GM23338 (cell line): ENCODE data around the gene NUB1. TPM values are rescaled to one million over a fixed set of nuclear protein-coding genes. Genes with fewer than 3 reads are reported as not detected.

Experiments used
- ATAC-seq: fragments of 200-7000 bp; cut with Tn5 transposase; 3 replicates; pipeline ENCODE4 v1.9.1; 2020
- DNase-seq: peaks from one replicate; pipeline ENCODE4 v3.0.0-alpha.2; 2015; ENCODE audit warnings: low spot score
- H2AFZ ChIP-seq: fragments of 200-600 bp; sonication (generic); 2 replicates; pipeline ENCODE4 v1.8.0; 2016; ENCODE audit warnings: antibody characterized with exemption, mild to moderate bottlenecking, moderate library complexity
- H3F3A ChIP-seq: fragments of 200-600 bp; sonication (generic); replicated peaks from 2 replicates; pipeline ENCODE4 v1.8.0; 2017; ENCODE audit warnings: antibody characterized with exemption, mixed run types, low read depth
- H3K27ac ChIP-seq: fragments of 200-600 bp; sonication (generic); 2 replicates; pipeline ENCODE4 v1.6.1; 2016; ENCODE audit warnings: low read depth
- H3K27me3 ChIP-seq: fragments of 200-600 bp; sonication (generic); 2 replicates; pipeline ENCODE4 v1.8.0; 2016; ENCODE audit warnings: mild to moderate bottlenecking, mixed run types, moderate library complexity; ENCODE audit not compliant: insufficient read depth
- H3K36me3 ChIP-seq: fragments of 200-600 bp; sonication (generic); 2 replicates; pipeline ENCODE4 v1.8.0; 2016; ENCODE audit warnings: mild to moderate bottlenecking; ENCODE audit not compliant: insufficient read depth
- H3K4me1 ChIP-seq: fragments of 200-600 bp; sonication (generic); 2 replicates; pipeline ENCODE4 v1.8.0; 2016; ENCODE audit warnings: mild to moderate bottlenecking, moderate library complexity; ENCODE audit not compliant: insufficient read depth
- H3K4me2 ChIP-seq: fragments of 200-600 bp; sonication (generic); 2 replicates; pipeline ENCODE4 v1.7.1; 2017; ENCODE audit warnings: mixed run types
- H3K4me3 ChIP-seq: fragments of 200-600 bp; sonication (generic); 2 replicates; pipeline ENCODE4 v1.6.1; 2016; ENCODE audit warnings: mixed run types
- H3K79me2 ChIP-seq: fragments of 200-600 bp; sonication (generic); replicated peaks from 2 replicates; pipeline ENCODE4 v1.8.0; 2017; ENCODE audit warnings: mild to moderate bottlenecking; ENCODE audit not compliant: insufficient read depth
- H3K9me2 ChIP-seq: fragments of 200-600 bp; sonication (generic); 2 replicates; pipeline ENCODE4 v1.8.0; 2017; ENCODE audit not compliant: insufficient read depth
- H4K20me1 ChIP-seq: fragments of 200-600 bp; sonication (generic); replicated peaks from 2 replicates; pipeline ENCODE4 v1.8.0; 2017; ENCODE audit warnings: mild to moderate bottlenecking; ENCODE audit not compliant: insufficient read depth
- H3K27ac Mint-ChIP-seq: 2 replicates; pipeline ENCODE4 v1.8.0; 2020; ENCODE audit warnings: inconsistent platforms, mild to moderate bottlenecking, moderate library complexity, mixed read lengths
- H3K27me3 Mint-ChIP-seq: 3 replicates; pipeline ENCODE4 v1.8.0; 2022; ENCODE audit warnings: low read depth, mild to moderate bottlenecking, moderate library complexity, mixed read lengths, inconsistent platforms; ENCODE audit not compliant: insufficient read depth, poor library complexity
- H3K36me3 Mint-ChIP-seq: 3 replicates; pipeline ENCODE4 v1.8.0; 2021; ENCODE audit warnings: low read depth, mild to moderate bottlenecking, inconsistent platforms, moderate library complexity, mixed read lengths
- H3K4me1 Mint-ChIP-seq: 3 replicates; pipeline ENCODE4 v1.8.0; 2020; ENCODE audit warnings: mild to moderate bottlenecking, inconsistent platforms, mixed read lengths
- H3K4me3 Mint-ChIP-seq: 3 replicates; pipeline ENCODE4 v1.8.0; 2021; ENCODE audit warnings: moderate library complexity, mild to moderate bottlenecking, inconsistent platforms, mixed read lengths
- H3K9me3 Mint-ChIP-seq: 3 replicates; pipeline ENCODE4 v1.8.0; 2020; ENCODE audit warnings: moderate library complexity, mild to moderate bottlenecking, inconsistent platforms, mixed read lengths
- CREB1 ChIP-seq: fragments of 250-450 bp; sonication (Bioruptor Pico); IDR thresholded peaks from 2 replicates; pipeline ENCODE4 v1.5.0; 2020; ENCODE audit warnings: low read depth, mild to moderate bottlenecking, moderate library complexity
- CTCF ChIP-seq, 2 experiments: fragments of 200-600 bp in 1 of 2; sonication (generic) in 1 of 2; conservative IDR thresholded peaks; 2 replicates each; pipeline versions ENCODE4 v1.5.1 to v1.6.1; 2016 to 2017; ENCODE audit warnings: antibody characterized with exemption in 2 of 2, low read depth in 2 of 2, mild to moderate bottlenecking in 2 of 2, moderate library complexity in 1 of 2
- ETS1 ChIP-seq: IDR thresholded peaks from 2 replicates; pipeline ENCODE4 v1.6.1; 2016; ENCODE audit warnings: antibody characterized with exemption
- EZH2 ChIP-seq: fragments of 200-600 bp; sonication (generic); IDR thresholded peaks from one replicate; pipeline ENCODE4 v1.8.0; 2017; ENCODE audit warnings: antibody characterized with exemption, mild to moderate bottlenecking, low read depth; ENCODE audit not compliant: unreplicated experiment
- EZH2phosphoT487 ChIP-seq: fragments of 200-600 bp; sonication (generic); IDR thresholded peaks from one replicate; pipeline ENCODE4 v1.8.1; 2018; ENCODE audit warnings: antibody characterized with exemption; ENCODE audit not compliant: unreplicated experiment
- JUNB ChIP-seq: IDR thresholded peaks from one replicate; pipeline ENCODE4 v1.6.1; 2016; ENCODE audit warnings: antibody characterized with exemption; ENCODE audit not compliant: unreplicated experiment
- NANOG ChIP-seq: IDR thresholded peaks from 2 replicates; pipeline ENCODE4 v1.6.1; 2016; ENCODE audit warnings: antibody characterized with exemption, borderline replicate concordance
- POLR2AphosphoS5 ChIP-seq: IDR thresholded peaks from 2 replicates; pipeline ENCODE4 v1.6.1; 2016; ENCODE audit warnings: antibody characterized with exemption, low read depth
- REST ChIP-seq: IDR thresholded peaks from one replicate; pipeline ENCODE4 v1.6.1; 2018; ENCODE audit warnings: antibody characterized with exemption; ENCODE audit not compliant: unreplicated experiment
- STAT1 ChIP-seq: IDR thresholded peaks from one replicate; pipeline ENCODE4 v1.6.1; 2016; ENCODE audit warnings: antibody characterized with exemption; ENCODE audit not compliant: unreplicated experiment
- ZNF114 ChIP-seq: fragments of 250-450 bp; sonication (Bioruptor Pico); IDR thresholded peaks from 2 replicates; pipeline ENCODE4 v1.5.0; 2020; ENCODE audit warnings: mild to moderate bottlenecking, moderate library complexity
- ZNF331 ChIP-seq: fragments of 250-450 bp; sonication (Bioruptor Pico); IDR thresholded peaks from 2 replicates; pipeline ENCODE4 v1.5.0; 2020; ENCODE audit warnings: low read depth, mild to moderate bottlenecking, moderate library complexity
- ZNF462 ChIP-seq: fragments of 250-450 bp; sonication (Bioruptor Pico); IDR thresholded peaks from 2 replicates; pipeline ENCODE4 v1.5.0; 2020; ENCODE audit warnings: mild to moderate bottlenecking, moderate library complexity
- polyA plus RNA-seq: library from polyadenylated mRNA; unstranded; fragments of >200 nt; fragmentation: Nextera tagmentation; extraction: Ambion mirVana; gene quantifications from 2 replicates; pipeline ENCODE4 v1.2.1, GENCODE V29; 2016
- total RNA-seq: library from RNA; depleted of rRNA; stranded (reverse); fragments of >200 nt; shearing (Covaris generic); gene quantifications from 2 replicates; pipeline ENCODE4 v1.2.3, GENCODE V29; 2014

NUB1 gene
- total and polyA plus RNA-seq, 2 experiments from 2014 or later, result 31.8 to 42.3 TPM

GRCh38 chr7:151301471-151302462 lies 39.8 kb upstream of the NUB1 start:
- H3K36me3 ChIP-seq, result no peaks in the 10 kb centered on the region
- H3K36me3 Mint-ChIP-seq, result no peaks in the 10 kb centered on the region; the same call in 2 of the 3 replicates
- DNase-seq, result no peak
- no peak overlapping the region for H2AFZ ChIP-seq
- peaks cover 11% of the 10 kb centered on the region; the same call in 2 of the 3 replicates for H3K4me1 Mint-ChIP-seq
- H3K79me2 ChIP-seq, result no peaks in the 10 kb centered on the region
- no peak overlapping the region for H3K27ac ChIP-seq
- peaks cover 16% of the 10 kb centered on the region; the same call in 1 of the 2 replicates for H3K27me3 ChIP-seq
- no peaks in the 10 kb centered on the region for H4K20me1 ChIP-seq
- H3F3A ChIP-seq, result peaks cover 12% of the 10 kb centered on the region; the same call in 1 of the 2 replicates
- H3K9me3 Mint-ChIP-seq, result peaks cover 7% of the 10 kb centered on the region
- H3K4me3 Mint-ChIP-seq, result no peak overlapping the region
- H3K4me2 ChIP-seq, result no peak overlapping the region
- peaks cover 27% of the 10 kb centered on the region for H3K27me3 Mint-ChIP-seq
- ATAC-seq, result no peak
- H3K4me3 ChIP-seq, result no peak overlapping the region
- TF ChIP-seq ZNF462 (CRISPR knock-in tag) (no peak), CREB1 (CRISPR knock-in tag) (no peak), POLR2AphosphoS5 (no peak), STAT1 (no peak), ZNF331 (CRISPR knock-in tag) (no peak), JUNB (no peak), CTCF (conservative IDR thresholded peaks at IDR 0.05; ENCODE audit: low read depth in 2 of 2) (no peak), EZH2 (no peak), ETS1 (no peak), EZH2phosphoT487 (no peak), ZNF114 (CRISPR knock-in tag) (no peak), REST (no peak), NANOG (no peak)
- H3K9me2 ChIP-seq, result no peaks in the 10 kb centered on the region
- H3K4me1 ChIP-seq, result peaks cover 4% of the 10 kb centered on the region
- no peak overlapping the region for H3K27ac Mint-ChIP-seq
